Nephron progenitor cell (in vitro differentiated cells): Measurements from ENCODE around the gene KRTAP12-1.
"Not testable (repeated sequence)": the region's sequence is repeated elsewhere in the genome, so short reads cannot be mapped to it uniquely, and the experiment has no call there.

Experiments used
- DNase-seq: peaks from one replicate; pipeline ENCODE4 v3.0.0; 2021
- H3K27ac Mint-ChIP-seq: 2 replicates; pipeline ENCODE4 v1.8.0; 2021; ENCODE audit warnings: mild to moderate bottlenecking, moderate library complexity, mixed read lengths
- H3K27me3 Mint-ChIP-seq: 2 replicates; pipeline ENCODE4 v1.8.0; 2021; ENCODE audit warnings: mild to moderate bottlenecking, low read depth, mixed read lengths; ENCODE audit not compliant: poor library complexity
- H3K36me3 Mint-ChIP-seq: 2 replicates; pipeline ENCODE4 v1.8.0; 2021; ENCODE audit warnings: low read depth, mixed read lengths
- H3K4me1 Mint-ChIP-seq: 2 replicates; pipeline ENCODE4 v1.8.0; 2021; ENCODE audit warnings: mixed read lengths
- H3K4me3 Mint-ChIP-seq: 2 replicates; pipeline ENCODE4 v1.8.0; 2021; ENCODE audit warnings: mild to moderate bottlenecking, moderate library complexity, mixed read lengths
- H3K9me3 Mint-ChIP-seq: 2 replicates; pipeline ENCODE4 v1.8.0; 2021; ENCODE audit warnings: mild to moderate bottlenecking, moderate library complexity, mixed read lengths
- CTCF ChIP-seq: fragments of 200-600 bp; sonication (generic); IDR thresholded peaks from 2 replicates; pipeline ENCODE4 v1.5.0; 2021; ENCODE audit warnings: antibody characterized with exemption

KRTAP12-1 gene

GRCh38 chr21:44650973-44651675, 30.8 kb downstream of the KRTAP12-1 start:
- Mint-ChIP-seq H3K4me3 (no peak overlapping the region), H3K4me1 (peaks cover 19% of the 10 kb centered on the region)
- no peak for TF ChIP-seq CTCF

GRCh38 chr21:44650265-44650972, 31.5 kb downstream of the KRTAP12-1 start:
- Mint-ChIP-seq H3K4me3 (no peak overlapping the region), H3K27ac (no peak overlapping the region), H3K27me3 (peaks cover 10% of the 10 kb centered on the region), H3K4me1 (peaks cover 19% of the 10 kb centered on the region), H3K9me3 (peaks cover 25% of the 10 kb centered on the region), H3K36me3 (no peaks in the 10 kb centered on the region)
- no peak for TF ChIP-seq CTCF
- DNase-seq = no peak

More at GRCh38 chr21:44650973-44651675, 30.8 kb downstream of the KRTAP12-1 start:
- Mint-ChIP-seq H3K36me3 (no peaks in the 10 kb centered on the region), H3K9me3 (peaks cover 28% of the 10 kb centered on the region), H3K27me3 (peaks cover 10% of the 10 kb centered on the region), H3K27ac (no peak overlapping the region)
- DNase-seq = no peak

- H3K4me3 Mint-ChIP-seq = no peak overlapping the region
- peak overlapping the region; percentile 57 for H3K27ac Mint-ChIP-seq
- no peak for DNase-seq
- H3K36me3 Mint-ChIP-seq = peaks cover 6% of the 10 kb centered on the region
- peaks cover 10% of the 10 kb centered on the region for H3K27me3 Mint-ChIP-seq
- TF ChIP-seq CTCF = no peak
- peaks cover 29% of the 10 kb centered on the region for H3K9me3 Mint-ChIP-seq
- peaks cover 19% of the 10 kb centered on the region for H3K4me1 Mint-ChIP-seq
Observed at GRCh38 chr21:44649521-44650100, 32.4 kb downstream of the KRTAP12-1 start.

GRCh38 chr21:44648557-44649311, 33.2 kb downstream of the KRTAP12-1 start:
- TF ChIP-seq CTCF = no peak
- no peak overlapping the region for H3K27ac Mint-ChIP-seq
- H3K27me3 Mint-ChIP-seq = peaks cover 11% of the 10 kb centered on the region
- peaks cover 36% of the 10 kb centered on the region for H3K9me3 Mint-ChIP-seq
- no peak for DNase-seq
- peaks cover 12% of the 10 kb centered on the region for H3K36me3 Mint-ChIP-seq
- no peak overlapping the region for H3K4me3 Mint-ChIP-seq
- H3K4me1 Mint-ChIP-seq = peaks cover 19% of the 10 kb centered on the region

- TF ChIP-seq CTCF = no peak
- Mint-ChIP-seq H3K27ac (peak overlapping the region; percentile 48), H3K27me3 (peaks cover 12% of the 10 kb centered on the region), H3K36me3 (peaks cover 12% of the 10 kb centered on the region), H3K4me3 (no peak overlapping the region), H3K4me1 (peaks cover 19% of the 10 kb centered on the region), H3K9me3 (peaks cover 43% of the 10 kb centered on the region)
- DNase-seq = no peak
Observed at GRCh38 chr21:44647222-44647552, 34.8 kb downstream of the KRTAP12-1 start.

GRCh38 chr21:44646366-44647221, 35.4 kb downstream of the KRTAP12-1 start, which contains the start of gene KRTAP10-11:
Gene KRTAP10-11, plus strand, starts transcription at chr21:44646414. Its CDS starts 45 bp downstream, at chr21:44646459.
- peaks cover 19% of the 10 kb centered on the region for H3K4me1 Mint-ChIP-seq

More at GRCh38 chr21:44646366-44647221, 35.4 kb downstream of the KRTAP12-1 start, which contains the start of gene KRTAP10-11:
- Mint-ChIP-seq H3K9me3 (peaks cover 49% of the 10 kb centered on the region), H3K27ac (peak within 1 kb of the TSS; percentile 48), H3K27me3 (peaks cover 12% of the 10 kb centered on the region), H3K36me3 (peaks cover 12% of the 10 kb centered on the region)
- not testable (repeated sequence) for H3K4me3 Mint-ChIP-seq, DNase-seq
